HUDEP-2 (cell line): ENCODE results near the gene LDHA.

Experiments used
- DNase-seq, 76 experiments: peaks; one replicate each; lab custom pipeline; 2025; ENCODE audit not compliant: unreplicated experiment in 76 of 76; lab: John Stamatoyannopoulos, UW

Gene LDHA

DNA sequence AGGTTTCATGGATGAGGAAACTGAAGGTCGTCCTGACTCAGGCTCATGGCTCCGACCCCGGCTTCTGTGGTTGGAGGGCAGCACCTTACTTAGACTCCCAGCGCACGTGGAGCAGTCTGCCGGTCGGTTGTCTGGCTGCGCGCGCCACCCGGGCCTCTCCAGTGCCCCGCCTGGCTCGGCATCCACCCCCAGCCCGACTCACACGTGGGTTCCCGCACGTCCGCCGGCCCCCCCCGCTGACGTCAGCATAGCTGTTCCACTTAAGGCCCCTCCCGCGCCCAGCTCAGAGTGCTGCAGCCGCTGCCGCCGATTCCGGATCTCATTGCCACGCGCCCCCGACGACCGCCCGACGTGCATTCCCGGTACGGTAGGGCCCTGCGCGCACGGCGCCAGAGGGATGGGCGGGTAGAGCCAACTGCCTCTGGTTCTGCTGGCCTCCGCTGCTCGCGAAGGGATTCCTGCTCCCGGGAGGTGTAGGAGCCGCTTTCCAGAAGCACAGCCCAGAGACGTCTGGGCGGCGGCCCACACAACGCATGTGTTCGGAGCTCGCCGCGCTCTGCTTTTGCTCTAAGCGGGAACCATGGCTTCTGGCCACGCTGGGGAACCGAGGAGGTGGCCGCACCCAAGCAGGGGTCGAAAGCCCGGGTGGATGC lies at the start of gene LDHA:
Gene LDHA (plus strand): TSS at position 289 of the 653 bp plus-strand sequence. CDS start 2,280 bp downstream, outside the sequence.
- peak; percentile 50 to 98 (median 92) for DNase-seq

DNA sequence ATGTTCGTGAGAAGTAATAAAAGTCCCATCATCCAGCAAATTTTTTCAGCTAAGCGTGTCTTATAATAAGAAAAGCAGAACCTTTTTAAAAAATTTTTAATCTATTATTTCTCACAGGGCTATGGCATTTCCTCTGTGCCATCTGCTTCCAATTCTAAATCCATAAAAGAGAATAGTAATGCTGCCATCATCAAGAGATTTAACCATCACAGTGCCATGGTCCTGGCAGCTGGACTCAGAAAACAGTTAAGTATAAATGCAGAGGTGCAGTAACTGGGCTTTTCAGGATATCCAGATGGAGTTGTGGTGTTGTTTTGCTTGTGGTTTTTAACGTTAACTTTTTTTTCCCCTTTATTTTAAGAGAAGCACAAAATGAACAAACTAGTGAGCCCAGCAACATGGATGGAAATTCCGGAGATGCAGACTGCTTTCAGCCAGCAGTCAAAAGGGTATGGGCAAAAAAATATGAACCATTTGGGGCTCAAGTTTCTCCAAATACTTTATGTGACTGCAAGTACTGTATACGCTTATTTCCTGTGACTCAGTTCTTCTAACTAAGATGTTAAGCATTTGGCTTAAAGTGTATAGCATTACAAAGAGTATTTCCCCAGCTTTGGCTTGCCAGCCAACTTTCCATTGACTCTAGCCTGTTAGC lies 46.8 kb upstream of the LDHA start:
- no peak for DNase-seq

DNA sequence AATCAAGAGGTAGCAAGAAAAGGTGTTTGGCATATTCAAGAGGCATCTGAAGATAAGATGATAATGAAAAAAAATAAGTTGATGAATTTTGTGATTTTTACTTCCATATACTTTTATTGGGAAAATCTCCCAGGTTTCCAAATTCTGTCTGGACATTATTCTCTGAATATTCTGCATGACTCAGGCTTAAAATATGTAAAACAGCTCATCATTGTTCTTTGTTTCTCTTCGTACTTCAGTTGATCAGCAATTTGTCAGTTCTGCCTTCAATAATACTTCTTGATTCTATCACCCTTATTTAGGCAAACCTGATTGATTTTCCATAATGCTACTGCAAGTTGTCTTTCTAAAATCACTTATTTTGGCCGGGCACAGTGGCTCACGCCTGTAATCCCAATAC lies 41.8 kb upstream of the LDHA start:
- no peak for DNase-seq

DNA sequence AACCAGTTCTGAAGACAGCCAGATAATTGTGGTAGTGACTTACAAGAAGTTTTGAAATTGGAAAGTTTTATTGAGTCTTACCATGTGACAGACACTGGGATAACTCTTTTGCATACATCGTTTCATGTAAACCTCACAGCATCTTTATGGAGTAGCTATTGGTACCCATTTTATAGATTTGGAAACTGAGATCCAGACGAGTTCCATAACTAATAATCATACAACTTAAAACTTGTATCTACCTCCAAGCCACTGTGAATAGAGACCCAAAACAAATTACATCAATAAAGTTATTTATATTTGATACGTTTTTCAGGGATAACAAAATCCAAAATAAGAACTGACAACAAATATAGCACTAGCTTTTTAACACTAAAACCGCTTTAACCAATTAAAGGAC lies 35.7 kb upstream of the LDHA start:
- DNase-seq = no peak

DNA sequence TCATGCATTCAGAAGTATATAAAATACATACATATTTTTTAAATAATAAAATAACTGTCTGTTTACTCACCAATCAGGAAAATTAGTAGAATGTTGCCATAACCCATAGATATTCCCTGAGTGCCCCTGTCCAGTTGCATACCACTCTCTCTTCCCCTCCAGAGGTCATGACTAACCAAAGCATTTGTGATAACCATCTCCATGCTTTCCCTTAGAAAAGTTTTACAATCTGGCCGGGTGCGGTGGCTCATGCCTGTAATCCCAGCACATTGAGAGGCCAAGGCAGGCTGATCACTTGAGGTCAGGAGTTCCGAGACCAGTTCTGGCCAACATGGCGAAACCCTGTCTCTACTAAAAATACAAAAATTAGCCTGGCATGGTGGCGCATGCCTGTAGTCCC lies 33.2 kb upstream of the LDHA start:
- DNase-seq = no peak

DNA sequence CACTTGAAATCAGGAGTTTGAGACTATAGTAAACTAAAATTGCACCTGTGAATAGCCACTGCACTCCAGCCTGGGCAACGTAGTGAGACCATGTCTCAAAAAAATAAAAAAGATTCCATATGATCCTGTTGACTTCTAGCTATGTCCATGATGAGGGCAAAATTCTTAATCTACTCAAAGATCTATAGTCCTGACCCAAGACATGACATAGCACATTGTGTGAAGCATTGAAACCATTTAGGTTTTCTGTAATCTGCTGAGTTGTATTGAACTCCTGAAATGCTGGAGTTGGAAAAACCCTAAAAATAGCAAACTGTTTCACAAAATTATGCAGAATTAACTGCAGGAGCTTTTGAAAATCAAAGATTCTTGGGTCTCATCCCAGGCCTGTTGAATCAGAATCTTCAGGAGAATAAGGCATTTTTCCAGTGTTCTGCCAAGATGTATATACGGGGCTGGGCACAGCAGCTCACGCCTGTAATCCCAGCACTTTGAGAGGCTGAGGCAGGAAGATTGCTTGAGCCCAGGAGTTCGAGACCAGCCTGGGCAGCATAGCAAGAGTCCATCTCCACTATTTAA lies 29.8 kb upstream of the LDHA start:
- DNase-seq = no peak

DNA sequence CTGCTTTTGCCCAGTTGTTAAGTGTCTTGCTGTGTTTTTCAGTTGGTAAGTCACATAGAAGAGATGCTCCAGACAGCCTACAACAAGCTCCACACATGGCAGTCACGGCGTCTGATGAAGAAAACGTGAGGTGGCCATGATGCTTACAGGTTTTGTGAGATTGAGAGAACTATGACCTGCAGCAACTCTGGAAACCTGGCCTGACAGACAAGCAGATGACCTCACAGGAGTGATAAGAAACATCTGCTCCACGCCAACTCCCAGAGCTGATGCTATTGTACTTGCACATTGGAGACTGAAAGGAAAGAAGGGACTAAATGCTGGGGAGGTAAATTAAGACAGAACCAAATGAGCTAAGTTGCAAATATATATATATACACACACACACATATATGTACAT lies 28.6 kb upstream of the LDHA start:
- DNase-seq = peak in 2 of 76 experiments; percentile 2 to 12

DNA sequence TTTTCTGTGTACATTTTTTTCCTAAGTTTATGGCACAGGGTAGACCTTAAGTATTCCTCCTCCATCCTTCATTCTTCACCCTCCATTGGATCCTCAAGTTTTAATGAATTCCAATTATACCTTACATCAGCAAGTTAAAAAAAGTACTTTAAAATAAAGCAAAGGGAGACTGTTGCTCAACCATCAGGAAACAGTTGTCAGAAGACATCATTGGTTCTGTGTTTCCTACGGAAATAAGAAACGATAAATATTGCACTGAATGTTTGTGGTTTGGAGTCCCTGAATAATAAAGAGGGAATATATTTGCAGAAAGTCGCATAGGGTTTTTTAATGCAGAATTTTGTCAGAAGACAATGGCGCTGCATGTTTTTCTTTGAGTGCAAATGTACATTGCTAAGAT lies 28.1 kb upstream of the LDHA start:
- DNase-seq = no peak

DNA sequence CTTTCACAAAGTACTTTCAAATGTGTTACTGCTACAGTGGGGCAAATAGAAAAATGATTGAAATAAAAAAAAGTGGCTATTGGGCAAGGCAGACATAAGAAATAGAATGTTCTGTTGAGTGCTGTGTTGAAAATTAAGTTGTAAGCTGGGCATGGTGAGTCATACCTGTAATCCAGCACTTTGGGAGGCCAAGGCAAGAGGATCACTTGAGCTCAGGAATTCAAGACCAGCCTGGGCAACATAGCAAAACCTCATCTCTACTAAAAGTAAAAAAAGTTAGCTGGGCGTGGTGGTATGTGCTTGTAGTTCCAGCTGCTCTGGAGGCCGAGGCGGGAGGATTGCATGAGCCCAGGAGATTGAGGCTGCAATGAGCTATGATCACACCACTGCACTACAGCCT lies 26.9 kb upstream of the LDHA start:
- no peak for DNase-seq

DNA sequence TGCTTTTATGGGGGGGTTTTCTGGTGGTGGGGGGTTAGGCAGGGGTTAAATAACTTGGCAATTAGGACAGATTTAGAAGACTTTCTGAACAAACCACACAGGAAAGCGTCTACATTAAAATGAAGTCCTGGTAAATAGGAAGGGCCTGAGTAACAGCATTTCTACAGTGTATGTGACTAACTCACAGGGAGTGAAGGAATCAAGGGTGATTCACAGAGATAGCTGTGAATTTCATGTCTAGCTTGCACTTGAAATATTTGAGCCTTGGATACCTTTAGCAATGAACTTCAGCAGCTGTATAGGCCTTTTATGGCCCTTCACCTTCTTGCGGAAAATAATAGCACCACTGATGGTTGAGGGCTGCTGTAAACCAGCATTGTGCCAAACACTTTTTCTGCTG lies 26.1 kb upstream of the LDHA start:
- no peak for DNase-seq

DNA sequence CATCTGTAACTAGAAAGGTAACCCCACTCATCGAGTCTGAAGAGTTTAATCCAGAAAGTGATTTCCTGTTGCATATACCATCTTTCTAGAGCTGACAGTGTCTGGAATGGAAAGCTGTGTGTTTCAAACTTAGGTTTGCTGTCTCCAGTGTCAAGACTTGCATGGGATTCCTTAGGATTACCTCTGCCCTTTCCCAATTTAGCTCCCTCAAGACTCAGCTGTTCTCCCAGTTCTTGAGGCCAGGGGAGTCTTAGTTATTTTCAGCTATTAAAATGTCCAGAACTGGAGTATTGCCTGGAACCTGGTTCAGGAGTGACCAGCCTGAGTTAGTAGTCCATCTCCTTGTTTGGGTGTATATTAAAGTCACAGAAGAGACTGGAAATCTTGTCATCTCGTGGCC lies 25.0 kb upstream of the LDHA start:
- no peak for DNase-seq

DNA sequence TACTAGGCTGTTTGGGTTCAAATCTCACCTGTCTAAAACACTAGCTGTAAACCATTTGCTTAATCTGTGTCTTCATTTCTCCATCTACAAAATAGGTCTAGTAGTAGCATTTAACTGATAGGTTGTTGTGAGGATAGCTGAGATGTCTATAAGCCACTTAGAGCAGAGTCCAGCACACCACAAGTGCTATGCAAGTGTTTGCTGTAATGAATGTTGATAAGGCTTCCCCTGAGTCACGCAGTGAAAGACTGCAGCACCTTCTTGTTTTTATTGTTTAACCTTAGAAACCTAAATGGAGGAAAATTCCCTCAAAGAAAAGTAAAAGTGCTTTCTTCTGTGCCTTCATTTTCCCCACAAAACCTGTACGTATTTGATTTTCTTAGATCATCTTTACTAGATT lies 23.1 kb upstream of the LDHA start:
- DNase-seq = no peak

DNA sequence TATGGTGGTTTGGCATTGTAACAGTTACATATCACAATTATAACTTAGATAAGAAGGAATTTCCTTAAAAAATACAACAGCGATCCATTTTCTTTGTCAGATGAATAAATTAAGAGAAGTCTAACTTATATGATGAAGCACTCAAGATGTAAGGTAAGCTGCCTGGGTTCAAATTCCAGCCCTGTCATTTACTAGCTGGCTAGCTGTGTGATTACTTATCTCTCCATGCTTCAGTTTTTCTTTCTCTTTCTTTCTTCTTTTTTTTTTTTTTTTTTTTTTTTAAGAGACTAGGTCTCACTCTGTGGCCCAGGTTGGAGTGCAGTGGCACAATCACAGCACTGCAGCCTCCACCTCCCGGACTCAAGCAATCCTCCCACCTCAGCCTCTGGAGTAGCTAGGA lies 22.2 kb upstream of the LDHA start:
- no peak for DNase-seq

DNA sequence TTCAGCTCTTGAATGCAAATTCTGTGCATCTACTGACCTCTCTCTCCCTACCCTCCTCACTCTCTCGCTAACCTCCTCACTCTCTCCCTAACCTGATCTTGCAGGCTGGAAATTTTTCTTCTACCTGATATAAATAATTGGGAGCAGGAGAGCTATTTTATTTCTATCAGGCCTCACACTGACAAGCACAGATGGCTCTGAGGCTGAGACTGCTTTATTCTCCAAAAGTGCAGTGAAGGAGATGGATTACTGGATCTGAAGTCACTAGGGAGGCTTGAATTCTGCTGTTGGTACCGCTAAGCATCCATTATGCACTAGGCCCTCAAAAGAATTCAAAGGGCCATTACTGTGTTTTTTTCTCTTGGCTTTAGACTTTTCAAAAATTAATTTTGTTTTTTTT lies 19.4 kb upstream of the LDHA start:
- no peak for DNase-seq

DNA sequence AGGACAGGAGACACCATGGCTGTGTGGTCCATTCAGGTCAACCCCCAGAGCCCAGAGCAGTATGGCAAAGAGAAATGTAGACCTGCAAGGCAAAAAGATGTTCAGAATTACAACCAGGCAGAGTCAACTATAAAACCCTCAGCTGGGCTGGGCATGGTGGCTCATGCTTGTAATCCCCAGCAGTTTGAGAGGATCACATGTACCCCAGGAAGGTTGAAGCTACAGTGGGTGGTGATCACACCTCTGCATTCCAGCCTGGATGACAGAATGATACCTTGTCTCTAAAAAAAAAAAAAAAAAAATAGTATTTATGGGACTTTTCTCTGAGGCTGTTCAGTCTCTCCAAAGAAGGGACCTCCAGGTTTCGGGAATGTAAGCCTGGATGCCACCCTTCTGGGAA lies 18.4 kb upstream of the LDHA start:
- DNase-seq = no peak

DNA sequence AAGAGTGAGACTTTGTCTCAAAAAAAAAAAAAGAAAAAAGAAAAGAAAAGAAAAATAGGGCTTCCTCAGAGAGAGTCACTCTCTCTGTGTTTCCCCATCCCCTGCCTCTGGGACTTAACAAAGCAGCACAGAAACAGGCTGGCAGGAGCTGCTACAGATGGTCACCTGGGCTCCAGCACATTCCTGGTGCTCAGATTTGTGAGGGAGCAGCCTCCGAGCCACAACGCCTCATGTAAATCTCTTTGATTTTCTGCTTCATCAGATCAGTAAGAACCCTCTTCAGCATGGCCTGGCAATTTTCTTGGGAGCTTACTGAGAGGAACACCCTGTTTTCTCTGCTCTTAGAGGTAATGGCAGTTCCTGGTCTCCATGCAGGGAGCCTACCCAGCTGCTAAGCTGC lies 15.2 kb upstream of the LDHA start:
- no peak for DNase-seq

DNA sequence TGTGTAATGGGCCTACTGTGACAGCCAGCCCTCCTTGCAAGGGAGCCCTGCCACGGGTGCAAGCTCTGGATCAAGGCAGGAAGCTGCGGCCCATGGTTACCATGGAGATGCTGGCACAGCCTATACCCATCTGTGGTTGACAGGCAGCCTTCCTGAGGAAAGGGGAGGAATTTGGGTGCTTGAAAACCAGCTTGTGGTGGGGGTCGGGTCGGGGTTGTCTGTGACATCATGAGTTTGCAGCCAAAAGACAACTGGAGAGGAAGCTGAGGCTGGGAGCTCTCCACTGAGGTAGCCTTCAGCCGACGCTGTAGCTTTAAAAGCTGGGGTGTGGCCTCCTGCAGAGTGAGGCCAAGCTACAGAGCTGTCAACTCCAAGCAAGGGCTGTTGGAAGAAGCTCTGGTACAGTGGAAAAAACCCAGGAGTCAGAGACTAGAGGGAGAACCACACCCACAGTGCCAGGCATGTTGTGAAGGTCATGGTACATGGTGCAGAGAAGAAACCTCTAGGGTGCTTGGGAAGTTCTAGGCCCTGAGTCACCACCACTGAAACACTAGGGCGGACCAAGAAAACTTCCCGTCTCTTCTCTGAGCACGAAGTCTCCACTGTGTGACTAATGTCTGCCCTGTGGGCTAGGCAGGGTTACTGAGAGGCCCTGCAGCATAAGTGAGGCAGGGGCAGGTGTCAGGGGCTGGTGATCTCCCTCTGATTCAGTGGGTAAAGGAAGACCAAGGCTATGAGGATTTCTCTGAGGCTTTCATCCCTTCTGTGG lies 10.8 kb upstream of the LDHA start:
- DNase-seq = peak in 14 of 76 experiments; percentile 2 to 37 (median 14)

DNA sequence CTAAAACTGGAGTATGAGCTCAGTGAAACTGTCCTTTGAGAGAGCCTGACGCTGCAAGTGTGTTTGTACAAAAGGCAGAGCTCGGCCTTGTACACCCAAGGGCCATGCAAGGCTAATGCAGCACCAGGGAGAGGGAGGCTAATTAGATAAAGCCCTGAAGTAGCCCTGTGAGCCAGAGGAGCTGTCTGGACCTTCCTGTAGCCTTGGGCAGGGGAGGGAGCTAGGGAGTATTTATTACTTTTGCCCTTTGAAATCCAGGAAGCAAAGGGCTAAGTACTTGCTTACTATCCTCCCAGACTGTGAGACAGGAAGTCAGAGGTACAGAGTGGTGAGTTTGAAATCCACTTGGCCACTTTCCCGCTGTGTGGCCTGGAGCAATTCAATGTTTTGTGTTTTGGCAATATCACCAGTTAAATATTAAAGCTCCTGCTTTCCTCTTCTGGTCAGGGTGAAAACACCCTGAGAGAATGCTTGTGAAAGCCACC lies 10.2 kb upstream of the LDHA start:
- DNase-seq = no peak

DNA sequence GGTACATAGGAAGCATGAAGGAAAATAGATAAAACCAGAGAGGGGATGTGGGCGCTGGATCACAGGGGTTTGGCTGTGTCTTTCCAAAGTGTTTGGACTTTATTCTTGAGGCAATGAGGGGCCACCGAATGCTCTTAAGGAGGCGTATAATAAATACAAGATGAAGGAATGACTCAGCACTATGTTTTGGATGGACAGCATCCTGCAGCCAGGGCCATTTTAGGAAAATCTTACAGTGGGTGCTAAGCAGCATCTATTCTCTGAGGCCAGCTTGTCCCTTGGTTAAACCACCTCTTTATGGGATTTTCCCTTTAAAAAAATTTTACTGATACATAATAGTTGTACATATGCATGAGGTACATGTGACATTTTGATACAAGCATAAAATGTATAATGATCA lies 4.3 kb upstream of the LDHA start:
- no peak for DNase-seq

DNA sequence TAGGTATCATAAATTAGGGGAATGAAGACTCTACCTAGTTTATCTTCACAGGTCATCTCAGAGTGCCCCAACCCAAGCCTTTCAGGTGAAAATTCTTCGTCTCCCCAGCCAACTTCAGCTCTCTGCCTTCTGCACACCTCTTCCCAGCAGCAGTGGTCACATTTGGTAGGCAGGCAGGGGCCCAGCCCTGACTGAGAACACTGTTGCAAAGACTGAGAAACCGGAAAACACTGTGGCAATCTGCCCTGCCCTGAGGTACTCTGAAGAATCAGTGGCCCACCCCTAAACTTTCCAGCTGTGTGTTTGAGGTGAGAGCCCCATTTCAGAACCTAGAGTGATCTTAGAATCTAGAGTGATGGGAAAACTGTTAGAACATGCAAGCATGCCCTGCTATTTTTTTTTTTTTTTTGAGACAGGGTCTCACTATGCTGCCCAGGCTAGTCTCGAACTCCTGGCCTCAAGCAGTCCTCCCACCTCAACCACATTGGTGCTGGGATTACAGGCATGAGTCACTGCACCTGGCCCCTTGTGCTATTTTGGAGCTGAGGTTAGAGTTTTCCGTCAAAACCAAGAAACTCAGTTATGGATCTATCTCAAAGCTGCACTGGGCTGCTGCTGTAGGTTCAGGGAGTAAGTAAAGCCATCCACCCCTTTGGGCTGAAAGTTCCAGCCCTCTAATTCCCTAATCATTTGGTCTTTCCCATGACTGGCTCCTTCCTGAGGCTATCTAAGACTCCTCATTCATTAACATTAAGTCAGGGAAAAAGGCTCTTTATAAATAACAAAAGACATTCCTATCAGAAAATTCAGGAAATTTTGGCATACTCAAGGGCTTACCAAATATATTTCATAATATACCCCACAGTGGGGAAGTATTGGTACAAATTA lies 1.7 kb upstream of the LDHA start:
- DNase-seq = no peak
